Common myeloid progenitor, CD34-positive (primary cell): Measurements from ENCODE around the gene MSANTD4.
"Not testable (repeated sequence)": the region's sequence is repeated elsewhere in the genome, so short reads cannot be mapped to it uniquely, and the experiment has no call there.

Experiments
- CTCF ChIA-PET: fragments of 350-600 bp; sonication (Branson Sonifier 250); formaldehyde crosslinking; loops from one replicate; lab custom pipeline; 2021; ENCODE audit warnings: antibody characterized with exemption; lab: Charles Lee
- POLR2A ChIA-PET: fragments of 350-600 bp; sonication (Branson Sonifier 250); formaldehyde crosslinking; loops from one replicate; lab custom pipeline; 2021; ENCODE audit warnings: antibody characterized with exemption; lab: Charles Lee
- DNase-seq, 3 donors: peaks; one replicate each; pipeline versions ENCODE4 v3.0.0 to v3.0.0-alpha.2; 2013
- H3K27ac ChIP-seq, 2 experiments: 1 replicate in 1 of 2; 2 replicates in 1 of 2; pipeline ENCODE4 v1.7.0; 2013; ENCODE audit warnings: inconsistent platforms in 2 of 2, low read length in 2 of 2, mild to moderate bottlenecking in 2 of 2, low read depth in 1 of 2, moderate library complexity in 1 of 2; ENCODE audit not compliant: severe bottlenecking in 2 of 2, insufficient read depth in 1 of 2, poor library complexity in 1 of 2
- H3K27me3 ChIP-seq, 5 experiments: replicated peaks in 2 of 5; 1 replicate in 3 of 5; 2 replicates in 2 of 5; pipeline versions ENCODE4 v1.6.1 to v1.7.0; 2013; ENCODE audit warnings: low read length in 4 of 5, mild to moderate bottlenecking in 2 of 5, moderate library complexity in 2 of 5, inconsistent platforms in 1 of 5; ENCODE audit not compliant: insufficient read depth in 5 of 5, control insufficient read depth in 4 of 5
- H3K36me3 ChIP-seq, 4 experiments: 1 replicate in 2 of 4; 2 replicates in 2 of 4; pipeline versions ENCODE4 v1.6.1 to v1.7.0; 2013; ENCODE audit warnings: low read length in 3 of 4, control low read depth in 1 of 4, mild to moderate bottlenecking in 1 of 4; ENCODE audit not compliant: control insufficient read depth in 4 of 4, insufficient read depth in 4 of 4
- H3K4me1 ChIP-seq, 4 experiments: 1 replicate in 3 of 4; 2 replicates in 1 of 4; pipeline versions ENCODE4 v1.6.1 to v1.7.1; 2013; ENCODE audit warnings: low read length in 3 of 4, mild to moderate bottlenecking in 3 of 4, control low read depth in 1 of 4, inconsistent platforms in 1 of 4, moderate library complexity in 1 of 4; ENCODE audit not compliant: control insufficient read depth in 4 of 4, insufficient read depth in 4 of 4; ENCODE audit errors: control extremely low read depth in 1 of 4
- H3K4me3 ChIP-seq, 7 experiments: 1 replicate in 4 of 7; 2 replicates in 3 of 7; pipeline versions ENCODE4 v1.5.1 to v1.7.0; 2013; ENCODE audit warnings: mild to moderate bottlenecking in 7 of 7, low read length in 6 of 7, moderate library complexity in 6 of 7, inconsistent platforms in 2 of 7, low read depth in 2 of 7, control low read depth in 1 of 7; ENCODE audit not compliant: insufficient read depth in 4 of 7, control insufficient read depth in 1 of 7; ENCODE audit errors: extremely low read depth in 1 of 7
- H3K9me3 ChIP-seq, 5 experiments: 1 replicate in 4 of 5; 2 replicates in 1 of 5; pipeline versions ENCODE4 v1.6.1 to v1.7.1; 2013; ENCODE audit warnings: low read length in 4 of 5, mild to moderate bottlenecking in 2 of 5, inconsistent platforms in 1 of 5, low read depth in 1 of 5, moderate library complexity in 1 of 5; ENCODE audit not compliant: control insufficient read depth in 4 of 5, insufficient read depth in 2 of 5; ENCODE audit errors: control extremely low read depth in 1 of 5
- WGBS: methylation state at CpG from one replicate; pipeline ENCODE4 v1.1.5; 2013; ENCODE audit not compliant: insufficient coverage; 5-methylcytosine and 5-hydroxymethylcytosine counted together

MSANTD4 gene

DNA sequence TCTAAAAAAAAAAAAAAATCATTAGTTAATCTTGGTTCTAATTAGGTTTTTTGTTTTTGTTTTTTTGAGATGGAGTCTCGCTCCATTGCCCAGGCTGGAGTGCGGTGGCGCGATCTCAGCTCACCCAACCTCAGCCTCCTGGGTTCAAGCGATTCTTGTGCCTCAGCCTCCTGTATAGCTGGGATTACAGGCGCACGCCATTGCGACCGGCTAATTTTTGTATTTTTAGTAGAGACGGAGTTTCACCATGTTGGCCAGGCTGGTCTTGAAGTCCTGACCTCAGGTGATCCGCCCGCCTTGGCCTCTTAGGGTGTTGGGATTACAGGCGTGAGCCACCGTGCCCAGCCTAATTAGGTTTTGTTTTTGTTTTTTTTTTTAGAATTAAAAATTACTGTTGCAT lies 36.3 kb upstream of the MSANTD4 start:
- H3K27ac ChIP-seq, H3K27me3 ChIP-seq, H3K36me3 ChIP-seq, DNase-seq, CTCF ChIA-PET, H3K4me1 ChIP-seq, POLR2A ChIA-PET, H3K4me3 ChIP-seq, H3K9me3 ChIP-seq: not testable (repeated sequence)
- 98% methylated on average over 12 of the region's 14 CpGs for WGBS

DNA sequence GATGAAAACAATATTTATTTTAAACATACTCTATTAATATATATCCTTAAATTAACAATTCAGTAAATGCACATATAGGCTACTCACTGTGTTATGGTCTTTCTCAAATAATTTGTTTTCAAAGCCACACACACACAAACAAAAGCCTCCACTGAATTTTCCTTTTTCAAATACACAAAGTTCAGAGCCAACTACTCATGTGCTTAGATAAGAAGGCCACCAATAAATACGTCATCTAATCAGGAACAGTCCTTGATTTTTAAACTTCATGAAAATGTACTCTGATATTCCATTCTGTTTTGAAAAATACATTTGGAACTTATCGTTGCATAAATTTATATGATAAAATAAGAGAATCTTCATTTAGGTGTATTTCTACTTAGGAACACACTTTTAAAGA lies 29.1 kb upstream of the MSANTD4 start:
- WGBS = no CpG with 5 or more reads among the region's 2 CpGs
- no peaks in the 10 kb centered on the region for H3K4me1 ChIP-seq
- CTCF ChIA-PET = no interaction called here
- no peak for DNase-seq
- H3K9me3 ChIP-seq = no peaks in the 10 kb centered on the region
- POLR2A ChIA-PET = no interaction called here
- no peaks in the 10 kb centered on the region for H3K36me3 ChIP-seq
- no peak overlapping the region for H3K4me3 ChIP-seq
- no peak overlapping the region for H3K27ac ChIP-seq
- no peaks in the 10 kb centered on the region for H3K27me3 ChIP-seq

DNA sequence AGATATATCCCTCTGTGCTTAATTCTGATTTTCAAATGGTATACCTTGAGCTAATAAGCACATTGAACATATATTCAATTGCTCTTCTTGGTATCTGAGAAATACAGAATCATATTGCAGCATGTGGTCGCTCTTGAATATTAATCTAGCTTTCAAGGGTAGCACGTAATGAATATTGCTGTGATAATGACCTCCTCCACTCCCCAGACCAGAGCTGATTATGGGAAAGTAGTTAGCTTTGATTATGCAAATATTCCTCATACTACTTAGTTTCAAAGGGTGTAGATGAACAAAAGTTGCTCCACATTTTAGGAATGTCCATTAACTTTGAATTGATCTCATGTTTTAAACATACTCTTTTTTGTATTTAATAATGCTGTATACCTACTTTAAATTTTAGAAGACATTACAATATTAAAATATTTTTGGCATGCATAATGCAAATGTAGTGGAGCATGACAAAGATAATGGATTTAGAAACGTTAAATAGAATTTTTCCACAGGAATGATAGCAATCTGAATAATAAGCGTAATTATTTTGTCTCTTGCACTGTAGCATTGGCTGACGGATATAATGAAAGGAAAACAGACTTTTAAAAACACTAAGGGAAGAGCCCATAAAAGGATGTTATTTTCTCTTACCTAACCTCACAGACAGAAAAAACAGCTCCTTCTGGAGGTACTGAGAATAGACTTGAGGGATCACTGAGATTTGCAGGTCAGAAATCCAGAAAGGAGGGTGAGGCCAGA lies 27.9 kb upstream of the MSANTD4 start:
- POLR2A ChIA-PET = no interaction called here

DNA sequence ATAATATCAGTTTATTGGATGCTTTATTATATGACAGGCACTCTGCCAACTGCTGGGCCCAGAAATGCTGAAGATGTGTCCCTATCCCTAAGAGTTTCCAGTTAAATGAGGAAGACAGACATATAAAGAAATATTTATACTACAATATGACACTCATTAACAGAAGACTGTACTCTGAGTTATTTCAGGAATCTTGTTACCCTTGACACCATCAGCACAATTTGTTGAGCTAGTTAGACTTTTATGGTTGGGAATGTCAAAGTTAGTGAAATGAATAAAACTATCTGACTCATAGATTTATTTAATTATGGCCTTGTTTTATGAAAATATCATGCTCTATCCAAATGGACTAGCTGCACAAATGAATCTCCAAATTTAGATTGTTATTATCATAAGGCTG lies 25.6 kb upstream of the MSANTD4 start:
- ChIA-PET POLR2A (no interaction called here), CTCF (no interaction called here)
- no peak for DNase-seq
- H3K9me3 ChIP-seq = no peaks in the 10 kb centered on the region
- no peaks in the 10 kb centered on the region for H3K4me1 ChIP-seq
- no peak overlapping the region for H3K27ac ChIP-seq
- H3K4me3 ChIP-seq = no peak overlapping the region
- no peaks in the 10 kb centered on the region for H3K36me3 ChIP-seq
- peaks cover 0 to 3% (median 0%) of the 10 kb centered on the region in 5 experiments for H3K27me3 ChIP-seq

More for the DNA sequence above, 27.9 kb upstream of the MSANTD4 start:
- H3K27me3 ChIP-seq = peaks cover 0 to 3% (median 0%) of the 10 kb centered on the region in 5 experiments
- H3K4me3 ChIP-seq = no peak overlapping the region
- H3K4me1 ChIP-seq = no peaks in the 10 kb centered on the region
- H3K27ac ChIP-seq = no peak overlapping the region
- CTCF ChIA-PET = no interaction called here
- WGBS = 90% methylated on average over 2 of the region's 5 CpGs
- no peaks in the 10 kb centered on the region for H3K9me3 ChIP-seq
- no peak for DNase-seq
- H3K36me3 ChIP-seq = no peaks in the 10 kb centered on the region

DNA sequence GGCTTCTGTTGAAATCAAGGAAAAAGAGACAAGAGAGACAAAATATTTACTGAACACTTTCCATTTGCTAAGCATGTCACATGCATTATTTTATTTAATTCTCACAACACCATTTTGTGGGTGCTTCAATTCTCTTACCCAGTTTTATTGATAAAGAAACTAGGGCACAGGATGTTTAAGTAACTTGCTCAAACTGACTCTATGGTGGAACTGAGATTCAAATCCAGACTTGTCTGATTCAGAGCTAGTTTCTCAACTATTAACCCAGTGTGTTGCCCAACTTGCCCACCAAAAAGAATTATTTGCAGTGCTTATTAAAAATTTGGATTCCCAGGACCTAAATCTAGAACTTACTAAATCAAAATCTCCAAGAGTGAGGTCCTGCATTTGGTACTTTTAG lies 21.5 kb upstream of the MSANTD4 start:
- Histone ChIP-seq H3K27me3 (peaks cover 0 to 3% (median 0%) of the 10 kb centered on the region in 5 experiments), H3K9me3 (no peaks in the 10 kb centered on the region), H3K4me3 (no peak overlapping the region), H3K36me3 (no peaks in the 10 kb centered on the region), H3K4me1 (no peaks in the 10 kb centered on the region), H3K27ac (no peak overlapping the region)
- POLR2A ChIA-PET = no interaction called here
- CTCF ChIA-PET = no interaction called here
- DNase-seq = no peak

DNA sequence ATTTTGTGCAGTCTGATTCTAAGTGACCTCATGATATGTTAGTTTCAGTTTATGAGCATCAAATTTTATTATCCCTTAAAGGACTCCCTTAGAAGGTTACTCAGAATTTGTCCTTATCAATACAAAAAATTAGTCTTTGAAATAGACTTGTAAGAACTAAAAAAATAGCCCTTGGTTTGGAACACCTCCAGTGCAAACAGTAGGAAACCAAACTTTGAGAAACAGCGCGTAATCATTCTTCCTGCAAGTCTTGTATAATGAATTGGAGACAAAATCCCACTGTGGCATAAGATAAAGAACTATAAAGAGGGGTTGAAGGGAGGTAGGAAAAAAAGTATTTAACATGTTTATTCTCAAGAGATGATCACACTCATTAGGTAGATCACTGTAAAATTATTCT lies 10.8 kb upstream of the MSANTD4 start:
- no peaks in the 10 kb centered on the region for H3K9me3 ChIP-seq
- WGBS = no CpG with 5 or more reads among the region's 2 CpGs
- no peak overlapping the region for H3K27ac ChIP-seq
- H3K36me3 ChIP-seq = no peaks in the 10 kb centered on the region
- POLR2A ChIA-PET = no interaction called here
- no peak for DNase-seq
- H3K4me1 ChIP-seq = no peaks in the 10 kb centered on the region
- H3K4me3 ChIP-seq = peak overlapping the region in 1 of 7 experiments; percentile 21
- H3K27me3 ChIP-seq = no peaks in the 10 kb centered on the region
- CTCF ChIA-PET = no interaction called here

DNA sequence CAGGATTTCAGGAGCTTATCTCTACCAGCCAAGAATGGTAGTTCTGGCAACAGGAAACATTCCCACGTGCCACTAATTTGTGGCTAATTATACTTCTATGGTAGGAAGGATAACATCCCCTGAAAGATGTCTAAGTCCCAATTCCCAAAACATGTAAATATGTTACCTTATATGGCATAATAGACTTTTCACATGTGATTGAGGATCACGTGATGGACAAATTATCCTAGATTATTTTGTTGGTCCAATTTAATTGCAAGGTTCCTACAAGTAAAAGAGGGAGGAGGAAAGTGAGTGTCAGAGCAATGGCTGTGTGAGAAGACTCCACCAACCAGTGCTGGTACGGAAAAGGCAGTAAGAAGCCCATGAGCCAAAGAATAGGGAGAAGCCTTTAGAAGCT lies 9.9 kb upstream of the MSANTD4 start:
- ChIA-PET POLR2A (no interaction called here), CTCF (no interaction called here)
- no peak for DNase-seq
- no peak overlapping the region for H3K27ac ChIP-seq
- WGBS = 94% methylated on average over 2 of the region's 3 CpGs
- H3K4me3 ChIP-seq = no peak overlapping the region
- H3K27me3 ChIP-seq = no peaks in the 10 kb centered on the region
- no peaks in the 10 kb centered on the region for H3K9me3 ChIP-seq
- no peaks in the 10 kb centered on the region for H3K36me3 ChIP-seq
- no peaks in the 10 kb centered on the region for H3K4me1 ChIP-seq
